ENCODE data around the gene RCSD1. TPM values are rescaled to one million over a fixed set of nuclear protein-coding genes. Genes with fewer than 3 reads are reported as not detected.
"Not testable (repeated sequence)": the region's sequence is repeated elsewhere in the genome, so short reads cannot be mapped to it uniquely, and the experiment has no call there.

Gene RCSD1
- total RNA-seq, 4 donors from 2014 or later, result 16.8 to 19.0 (median 18.5) TPM

GRCh38 chr1:167605576-167605975, 24.5 kb upstream of the RCSD1 start:
- TF ChIP-seq CTCF (IDR thresholded peaks at IDR 0.05), result no peak
- TF ChIP-seq POLR2AphosphoS5 (IDR thresholded peaks at IDR 0.05), result no peak
- no peak for TF ChIP-seq EP300 (IDR thresholded peaks at IDR 0.05)
- TF ChIP-seq POLR2A (IDR thresholded peaks at IDR 0.05; ENCODE audit: low read depth), result no peak
- H3K4me3 ChIP-seq, result no peak overlapping the region
- H3K4me1 ChIP-seq, result peaks cover 20 to 25% (median 24%) of the 10 kb centered on the region in 4 donors
- H3K27me3 ChIP-seq, result no peaks in the 10 kb centered on the region
- no peaks in the 10 kb centered on the region for H3K36me3 ChIP-seq
- no peak for DNase-seq (ENCODE audit: extremely low spot score)
- H3K9me3 ChIP-seq, result peaks cover 0 to 10% (median 4%) of the 10 kb centered on the region in 4 donors
- WGBS, result 95% methylated on average over 3 of the region's 3 CpGs
- H3K27ac ChIP-seq (replicated peaks in 1 of 4), result no peak overlapping the region
- intact Hi-C loops (cut with DNase I), result no loop called here

- H3K27ac ChIP-seq (replicated peaks in 1 of 4), result no peak overlapping the region
- H3K9me3 ChIP-seq, result peaks cover 0 to 10% (median 4%) of the 10 kb centered on the region in 4 donors
- intact Hi-C loops (cut with DNase I), result no loop called here
- 95% methylated on average over 1 of the region's 1 CpG for WGBS
- H3K4me3 ChIP-seq, result no peak overlapping the region
- H3K4me1 ChIP-seq, result peaks cover 0 to 10% (median under 1%) of the 10 kb centered on the region in 4 donors
- no peaks in the 10 kb centered on the region for H3K27me3 ChIP-seq
- DNase-seq (ENCODE audit: extremely low spot score), result no peak
- no peaks in the 10 kb centered on the region for H3K36me3 ChIP-seq
- no peak for TF ChIP-seq POLR2AphosphoS5 (IDR thresholded peaks at IDR 0.05)
- TF ChIP-seq CTCF (IDR thresholded peaks at IDR 0.05), result no peak
- no peak for TF ChIP-seq POLR2A (IDR thresholded peaks at IDR 0.05; ENCODE audit: low read depth)
- TF ChIP-seq EP300 (IDR thresholded peaks at IDR 0.05), result no peak
These were observed 18.0 kb upstream of the RCSD1 start for GRCh38 chr1:167611983-167612382.

GRCh38 chr1:167612587-167613385, 17.2 kb upstream of the RCSD1 start:
- TF ChIP-seq POLR2A (IDR thresholded peaks at IDR 0.05; ENCODE audit: low read depth), result no peak
- no peak for TF ChIP-seq EP300 (IDR thresholded peaks at IDR 0.05)
- no peak for TF ChIP-seq CTCF (IDR thresholded peaks at IDR 0.05)
- TF ChIP-seq POLR2AphosphoS5 (IDR thresholded peaks at IDR 0.05), result no peak
- no peak for DNase-seq (ENCODE audit: extremely low spot score)
- 89% methylated on average over 2 of the region's 2 CpGs for WGBS
- Histone ChIP-seq H3K4me3 (no peak overlapping the region), H3K36me3 (no peaks in the 10 kb centered on the region), H3K27me3 (no peaks in the 10 kb centered on the region), H3K27ac (replicated peaks in 1 of 4) (no peak overlapping the region), H3K9me3 (peaks cover 0 to 5% (median 2%) of the 10 kb centered on the region in 4 donors), H3K4me1 (peaks cover 7 to 18% (median 9%) of the 10 kb centered on the region in 4 donors)
- intact Hi-C loops (cut with DNase I), result no loop called here

- H3K4me3 ChIP-seq; H3K27ac ChIP-seq (replicated peaks in 1 of 4); DNase-seq (ENCODE audit: extremely low spot score); intact Hi-C loops (cut with DNase I); H3K9me3 ChIP-seq; H3K36me3 ChIP-seq; H3K27me3 ChIP-seq: not testable (repeated sequence)
- WGBS, result 74% methylated on average over 2 of the region's 2 CpGs
- H3K4me1 ChIP-seq, result peaks cover 14 to 26% (median 15%) of the 10 kb centered on the region in 4 donors
These were observed 16.0 kb upstream of the RCSD1 start for GRCh38 chr1:167613984-167614383.

- no peaks in the 10 kb centered on the region for H3K9me3 ChIP-seq
- no peak for TF ChIP-seq POLR2A (IDR thresholded peaks at IDR 0.05; ENCODE audit: low read depth)
- no peak for TF ChIP-seq POLR2AphosphoS5 (IDR thresholded peaks at IDR 0.05)
- TF ChIP-seq EP300 (IDR thresholded peaks at IDR 0.05), result no peak
- TF ChIP-seq CTCF (IDR thresholded peaks at IDR 0.05), result no peak
- H3K27ac ChIP-seq (replicated peaks in 1 of 4), result no peak overlapping the region
- peaks cover 14 to 28% (median 17%) of the 10 kb centered on the region in 4 donors for H3K4me1 ChIP-seq
- intact Hi-C loops (cut with DNase I), result no loop called here
- no peak for DNase-seq (ENCODE audit: extremely low spot score)
- H3K4me3 ChIP-seq, result no peak overlapping the region
- H3K27me3 ChIP-seq, result no peaks in the 10 kb centered on the region
- no peaks in the 10 kb centered on the region for H3K36me3 ChIP-seq
- WGBS, result 89% methylated on average over 1 of the region's 1 CpG
These were observed 15.2 kb upstream of the RCSD1 start for GRCh38 chr1:167614851-167615250.
